NCI-H2107 treated with DMSO at 0.1 percent for 48 hours (cell line): Measurements from ENCODE around the gene JUN.

Source experiments
- DNase-seq: peaks from one replicate; lab custom pipeline; 2025; ENCODE audit not compliant: unreplicated experiment; lab: John Stamatoyannopoulos, UW

JUN gene

GRCh38 chr1:58784758-58785441, 1.1 kb upstream of the JUN start:
- peak; percentile 64 for DNase-seq

DNA sequence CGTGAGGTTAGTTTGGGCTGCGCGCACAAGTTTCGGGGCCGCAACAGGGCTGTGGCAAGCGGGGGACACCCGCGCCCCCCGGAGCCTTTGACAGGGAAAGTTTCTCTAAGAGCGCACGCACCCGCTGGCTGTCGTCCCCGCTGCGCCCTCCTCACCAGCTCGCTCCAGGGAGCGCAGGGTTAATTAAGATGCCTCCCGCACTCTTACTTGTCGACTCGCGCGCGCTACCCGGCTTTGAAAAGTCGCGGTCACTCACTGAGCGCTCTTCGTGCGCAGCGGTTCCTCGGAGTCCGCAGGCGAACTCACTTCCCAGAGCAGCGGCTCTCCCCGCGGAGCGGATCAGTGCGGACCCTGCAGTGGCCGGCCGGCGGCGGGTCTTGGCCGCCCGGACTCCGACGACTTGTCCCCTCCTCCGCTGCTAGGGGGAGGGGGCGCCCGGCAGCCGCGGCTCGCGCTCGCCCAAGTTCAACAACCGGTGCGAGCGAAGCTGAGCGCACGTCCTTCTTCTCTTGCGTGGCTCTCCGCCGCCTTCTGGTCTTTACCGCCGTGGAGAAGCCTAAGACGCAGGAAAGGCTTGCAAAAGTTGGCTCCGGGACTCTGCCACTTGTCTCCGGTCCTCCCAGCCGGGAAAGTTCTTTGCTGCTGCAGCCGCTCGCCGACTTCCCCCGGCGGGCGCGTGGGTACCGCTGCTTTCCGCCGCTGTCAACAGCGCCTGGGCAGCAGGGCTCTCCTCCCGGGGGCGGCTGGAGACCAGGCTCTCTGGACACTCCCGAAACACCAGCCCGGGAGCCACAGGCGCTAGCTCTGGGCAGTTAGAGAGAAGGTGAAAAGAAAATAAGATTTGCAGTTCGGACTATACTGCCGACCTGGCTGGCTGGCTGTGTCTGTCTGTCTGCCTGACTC, 506 bp downstream of the JUN start:
- DNase-seq = peak; percentile 48

DNA sequence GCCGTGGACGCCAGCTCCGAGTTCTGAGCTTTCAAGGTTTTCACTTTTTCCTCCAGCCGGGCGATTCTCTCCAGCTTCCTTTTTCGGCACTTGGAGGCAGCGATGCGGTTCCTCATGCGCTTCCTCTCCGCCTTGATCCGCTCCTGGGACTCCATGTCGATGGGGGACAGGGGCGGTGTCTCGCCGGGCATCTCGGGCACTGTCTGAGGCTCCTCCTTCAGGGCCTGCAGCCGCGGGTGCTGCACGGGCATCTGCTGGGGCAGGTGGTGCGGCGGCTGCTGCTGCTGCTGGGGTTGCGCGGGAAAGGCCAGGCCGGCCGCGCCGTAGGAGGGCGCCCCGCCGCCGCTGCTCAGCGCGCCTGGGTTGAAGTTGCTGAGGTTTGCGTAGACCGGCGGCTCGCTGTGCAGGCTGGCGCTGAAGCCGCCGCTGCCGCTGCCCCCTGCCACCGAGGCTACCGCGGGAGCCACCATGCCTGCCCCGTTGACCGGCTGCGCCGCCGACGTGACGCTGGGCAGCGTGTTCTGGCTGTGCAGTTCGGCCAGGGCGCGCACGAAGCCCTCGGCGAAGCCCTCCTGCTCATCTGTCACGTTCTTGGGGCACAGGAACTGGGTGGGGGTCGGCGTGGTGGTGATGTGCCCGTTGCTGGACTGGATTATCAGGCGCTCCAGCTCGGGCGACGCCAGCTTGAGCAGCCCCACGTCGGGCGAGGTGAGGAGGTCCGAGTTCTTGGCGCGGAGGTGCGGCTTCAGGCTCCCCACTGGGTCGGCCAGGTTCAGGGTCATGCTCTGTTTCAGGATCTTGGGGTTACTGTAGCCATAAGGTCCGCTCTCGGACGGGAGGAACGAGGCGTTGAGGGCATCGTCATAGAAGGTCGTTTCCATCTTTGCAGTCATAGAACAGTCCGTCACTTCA, 1.4 kb downstream of the JUN start:
- peak; percentile 21 for DNase-seq

DNA sequence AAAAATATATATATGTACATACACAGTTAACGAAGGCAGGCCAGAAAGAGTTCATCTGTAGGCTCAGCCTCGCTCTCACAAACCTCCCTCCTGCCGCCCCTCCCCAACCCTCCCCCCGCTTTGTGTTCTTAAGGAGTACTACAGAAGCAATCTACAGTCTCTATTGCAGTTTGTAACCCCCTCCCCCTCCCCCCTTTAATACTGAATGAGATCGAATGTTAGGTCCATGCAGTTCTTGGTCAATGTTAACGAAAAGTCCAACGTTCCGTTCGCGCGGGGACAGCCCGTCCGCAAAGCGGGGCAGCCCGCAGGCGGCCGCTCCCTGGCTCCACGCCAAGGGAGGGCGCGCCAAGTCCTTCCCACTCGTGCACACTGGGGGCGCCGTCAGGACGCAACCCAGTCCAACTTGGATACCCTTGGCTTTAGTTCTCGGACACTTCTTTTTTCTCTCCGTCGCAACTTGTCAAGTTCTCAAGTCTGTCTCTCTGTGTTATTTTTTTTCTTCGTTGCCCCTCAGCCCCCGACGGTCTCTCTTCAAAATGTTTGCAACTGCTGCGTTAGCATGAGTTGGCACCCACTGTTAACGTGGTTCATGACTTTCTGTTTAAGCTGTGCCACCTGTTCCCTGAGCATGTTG, 2.2 kb downstream of the JUN start:
- peak; percentile 74 for DNase-seq

- peak; percentile 30 for DNase-seq
These were observed 2.9 kb downstream of the JUN start for GRCh38 chr1:58780836-58781452.

- no peak for DNase-seq
These were observed 3.4 kb downstream of the JUN start for GRCh38 chr1:58780411-58780810.

GRCh38 chr1:58779801-58780382, 4.0 kb downstream of the JUN start:
- peak; percentile 98 for DNase-seq

GRCh38 chr1:58779059-58779754, 4.6 kb downstream of the JUN start:
- no peak for DNase-seq

- DNase-seq = no peak
These were observed 5.4 kb downstream of the JUN start for GRCh38 chr1:58778385-58779000.

DNA sequence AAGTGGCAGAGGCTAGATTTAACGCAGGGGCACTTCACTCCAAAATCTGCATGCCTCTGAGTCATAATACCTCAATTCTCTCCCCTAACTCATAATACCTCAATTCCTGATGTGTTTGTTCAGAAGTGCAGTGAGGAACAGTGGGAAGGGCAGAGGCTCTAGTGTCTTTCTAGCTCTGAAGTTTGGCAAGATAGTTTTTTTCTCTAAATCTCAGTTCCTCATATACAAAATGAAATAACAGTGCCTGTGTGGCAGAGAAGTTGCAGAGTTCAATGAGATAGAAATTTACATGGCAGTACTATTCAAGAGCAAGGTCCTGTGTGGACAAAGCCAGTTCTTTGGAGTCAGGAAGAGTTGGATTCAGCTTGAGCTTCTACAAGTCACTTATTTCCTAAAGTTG, 9.8 kb downstream of the JUN start:
- DNase-seq = no peak

DNA sequence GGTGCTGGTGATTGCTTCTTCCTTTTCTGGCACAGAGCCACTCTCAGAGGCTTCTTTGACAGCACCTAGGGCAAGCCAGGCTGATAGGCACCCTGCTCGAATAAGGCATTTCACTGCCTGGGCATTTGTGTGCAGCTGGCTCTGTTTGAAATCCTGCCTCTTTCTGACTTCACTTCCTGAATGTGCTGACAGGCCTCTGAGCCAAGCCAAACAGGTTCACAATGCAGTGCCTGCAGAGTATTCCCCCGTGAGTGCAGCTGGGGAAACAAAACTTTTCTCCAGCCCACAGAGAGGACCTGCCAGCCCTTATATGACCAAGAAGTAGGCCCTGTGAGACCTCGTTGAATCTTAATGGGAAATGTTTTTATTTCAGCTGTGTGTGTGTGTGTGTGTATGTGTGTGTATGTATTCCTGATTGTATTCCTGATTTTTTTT, 10.4 kb downstream of the JUN start:
- DNase-seq = peak; percentile 94

DNA sequence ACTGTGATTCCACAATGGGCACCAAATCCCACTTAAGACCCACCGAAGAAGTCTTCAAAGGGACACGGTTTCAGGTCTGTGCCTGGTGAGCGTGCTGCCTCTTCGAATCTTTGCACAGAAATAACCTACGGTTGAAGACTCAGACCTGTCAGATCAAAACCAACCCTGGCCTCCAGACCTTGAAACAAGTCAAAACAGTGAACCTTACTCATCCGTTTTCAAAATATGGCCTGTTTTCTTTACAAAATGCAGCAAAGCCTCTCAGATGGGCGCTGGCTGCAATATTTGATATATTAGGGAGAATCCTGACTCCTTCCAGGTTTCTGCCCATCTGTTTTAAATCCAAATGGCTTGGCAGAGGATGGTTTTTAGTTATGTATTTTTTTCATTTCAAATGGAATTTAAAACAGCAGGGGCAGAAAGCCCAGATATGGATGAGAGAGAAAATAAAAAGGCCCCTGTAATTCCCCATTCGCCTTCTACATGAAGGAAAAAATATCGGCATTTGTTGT, 14.0 kb downstream of the JUN start:
- no peak for DNase-seq

GRCh38 chr1:58768971-58769808, 14.7 kb downstream of the JUN start:
- DNase-seq = peak; percentile 54

DNA sequence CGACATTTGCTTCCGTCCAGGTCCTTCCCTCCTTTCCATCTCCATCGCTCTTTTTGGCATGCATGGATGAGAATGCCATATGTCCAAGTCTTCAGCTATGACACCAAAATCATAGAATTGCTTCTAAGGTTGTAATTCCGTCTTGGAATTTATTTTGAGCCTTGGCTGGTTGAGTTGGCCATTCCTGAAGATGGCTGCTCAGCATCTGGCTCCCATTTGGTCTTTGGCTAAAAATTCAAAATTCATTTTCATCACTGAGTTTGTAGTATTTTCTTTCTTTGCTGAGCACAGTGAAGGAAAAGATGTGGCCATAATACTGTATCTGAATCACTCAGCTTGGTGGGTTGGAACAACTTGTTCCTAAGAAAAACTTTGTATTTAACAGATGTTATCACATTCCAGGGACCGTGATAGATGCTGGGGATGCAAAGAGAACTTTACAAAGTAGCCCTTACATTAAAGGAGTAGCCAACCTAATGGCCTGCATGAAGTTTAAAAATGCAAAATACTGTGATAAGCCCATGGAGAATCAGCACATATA, 15.6 kb downstream of the JUN start:
- DNase-seq = no peak

- no peak for DNase-seq
These were observed 16.7 kb downstream of the JUN start for GRCh38 chr1:58767143-58767542.

DNA sequence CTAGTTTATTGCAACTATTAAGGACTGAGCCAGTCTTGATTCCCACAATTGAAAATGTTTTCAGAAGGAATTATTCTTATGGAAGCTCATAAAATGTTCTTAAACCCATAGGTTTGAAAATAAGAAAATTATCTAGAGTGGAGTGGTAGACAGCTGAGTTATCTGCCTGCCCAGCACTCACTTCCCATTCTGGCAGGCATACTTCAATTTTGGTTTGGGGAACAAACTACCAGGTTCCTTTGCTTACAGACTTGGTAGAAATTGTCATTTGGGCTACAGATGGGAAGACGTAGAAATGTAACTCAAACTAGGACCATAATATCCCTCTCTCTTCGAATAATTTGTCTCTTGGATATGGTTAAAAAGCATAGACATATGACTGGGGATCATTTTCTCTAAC, 18.4 kb downstream of the JUN start:
- DNase-seq = no peak

GRCh38 chr1:58765006-58765405, 18.8 kb downstream of the JUN start:
- DNase-seq = no peak
